ENCODE results near the gene BRCC3. TPM values are rescaled to one million over a fixed set of nuclear protein-coding genes. Genes with fewer than 3 reads are reported as not detected.
A peak's percentile ranks its signal among the peaks of the same experiment; 100 is the strongest.

BRCC3 gene
- polyA plus RNA-seq, 1 donor, result 26.0 TPM

DNA sequence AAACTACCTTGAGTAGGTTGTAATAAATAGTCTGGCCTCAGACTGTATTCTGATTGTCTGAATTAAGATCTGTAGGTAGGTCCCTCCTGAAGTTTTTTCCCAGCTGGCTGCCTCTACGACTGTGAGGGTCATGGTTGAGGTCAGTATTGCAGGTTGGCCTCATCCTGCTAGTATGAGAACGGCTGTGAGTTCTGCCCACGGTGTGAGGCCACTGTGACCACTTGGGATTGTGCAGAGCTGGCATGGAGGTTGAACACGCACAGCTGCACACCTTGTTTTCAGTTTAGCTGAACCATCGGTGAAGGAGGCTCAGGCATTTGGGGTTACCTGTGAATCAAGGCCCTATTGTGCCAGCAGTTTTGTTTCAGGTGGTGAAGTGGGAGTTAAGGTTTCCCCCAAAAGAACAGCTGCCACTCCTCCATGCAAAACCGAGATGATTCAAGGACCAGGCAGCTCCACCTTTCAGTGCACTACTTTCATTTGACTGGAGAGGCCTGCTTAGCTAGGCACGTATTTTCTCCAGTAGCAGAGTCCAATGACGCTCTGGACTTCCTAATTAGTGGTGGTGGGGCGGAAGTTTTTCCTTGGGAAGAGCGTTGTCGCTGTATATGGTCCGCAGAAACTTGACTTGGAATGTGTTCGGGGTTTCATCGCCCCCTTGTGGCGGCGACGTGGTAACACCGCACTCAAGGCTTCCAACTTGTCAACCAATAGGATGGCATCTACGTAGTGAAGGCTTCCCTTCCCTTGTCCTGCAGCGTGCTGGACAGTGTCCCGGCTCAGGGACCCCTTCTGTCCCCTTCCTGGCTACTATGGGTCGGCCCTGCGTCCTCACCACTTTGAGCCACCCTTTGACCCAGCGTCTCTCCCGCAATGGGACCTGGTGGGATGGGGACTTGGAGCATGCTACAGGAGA is 14.2 kb upstream of the BRCC3 start:
- Histone ChIP-seq H3K27me3 (ENCODE audit: control insufficient read depth, insufficient read depth, low read length) (no peaks in the 10 kb centered on the region), H3K27ac (ENCODE audit: low read length) (peak overlapping the region; percentile 53), H3K4me1 (ENCODE audit: control insufficient read depth, insufficient read depth, low read length) (peaks cover 2% of the 10 kb centered on the region), H3K36me3 (ENCODE audit: control insufficient read depth, insufficient read depth, low read length) (peaks cover 9% of the 10 kb centered on the region), H3K4me3 (ENCODE audit: low read length) (no peak overlapping the region), H3K9me3 (ENCODE audit: control insufficient read depth, low read depth, low read length) (no peaks in the 10 kb centered on the region)
- peak; percentile 71 to 80 for DNase-seq
- no CpG with 5 or more reads among the region's 25 CpGs for WGBS (ENCODE audit: insufficient coverage, low lambda C conversion rate)

DNA sequence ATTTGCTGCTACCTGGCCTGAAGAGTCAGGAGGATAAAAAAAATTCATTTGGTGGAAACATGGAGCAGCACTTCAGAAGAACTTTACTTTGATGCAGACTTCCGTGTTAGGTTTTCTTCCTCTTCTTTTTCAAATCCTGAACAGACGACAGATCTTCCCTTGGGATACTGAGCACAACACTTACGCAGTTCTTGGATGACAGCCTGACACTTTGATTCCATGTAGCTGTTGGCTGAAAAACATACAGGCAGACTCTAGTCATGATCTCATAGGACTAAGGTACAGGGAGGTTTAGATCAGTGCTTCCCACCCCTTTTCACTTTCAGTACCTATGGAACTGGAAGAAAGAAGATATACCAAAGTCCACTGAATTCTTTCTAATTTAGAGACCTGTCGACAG is 9.5 kb upstream of the BRCC3 start:
- no peak overlapping the region for H3K27ac ChIP-seq (ENCODE audit: low read length)
- no peak overlapping the region for H3K4me3 ChIP-seq (ENCODE audit: low read length)
- no peaks in the 10 kb centered on the region for H3K36me3 ChIP-seq (ENCODE audit: control insufficient read depth, insufficient read depth, low read length)
- no peaks in the 10 kb centered on the region for H3K27me3 ChIP-seq (ENCODE audit: control insufficient read depth, insufficient read depth, low read length)
- H3K4me1 ChIP-seq (ENCODE audit: control insufficient read depth, insufficient read depth, low read length), result no peaks in the 10 kb centered on the region
- no peaks in the 10 kb centered on the region for H3K9me3 ChIP-seq (ENCODE audit: control insufficient read depth, low read depth, low read length)
- no peak for DNase-seq
- no CpG with 5 or more reads among the region's 4 CpGs for WGBS (ENCODE audit: insufficient coverage, low lambda C conversion rate)

DNA sequence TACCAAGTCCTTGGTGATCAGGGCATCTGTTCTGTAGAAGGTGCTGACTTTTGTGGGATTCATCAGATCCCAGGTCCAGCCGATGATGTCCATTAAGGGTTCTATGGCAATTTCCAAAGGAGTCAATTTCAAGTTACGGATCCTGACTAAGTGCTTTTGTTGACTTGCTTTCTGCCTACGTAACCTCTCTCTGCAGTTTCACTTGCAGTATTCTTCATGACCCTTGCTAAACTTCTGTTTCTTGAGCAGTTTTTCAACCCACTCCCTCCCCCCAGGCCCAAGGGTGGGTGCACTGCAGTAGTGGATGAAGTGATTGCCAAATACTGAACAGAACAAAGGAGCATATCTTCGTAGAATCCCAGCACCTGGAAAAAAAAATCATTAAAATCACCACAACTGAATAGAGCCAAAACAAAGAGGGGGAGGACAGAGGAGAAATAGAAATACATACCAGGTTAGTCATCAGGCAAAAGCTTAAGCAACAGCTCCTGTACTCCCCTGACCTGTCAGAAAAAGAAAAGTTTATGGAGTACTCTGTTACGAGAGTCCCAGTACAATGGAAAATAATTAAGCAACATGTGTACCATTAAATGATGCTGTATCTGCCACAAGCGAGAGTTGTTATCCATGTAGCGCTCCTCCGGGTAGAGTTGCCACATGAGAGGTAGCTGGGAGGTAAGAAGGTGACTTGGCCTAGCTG is 6.1 kb upstream of the BRCC3 start:
- Histone ChIP-seq H3K4me3 (ENCODE audit: low read length) (no peak overlapping the region), H3K27me3 (ENCODE audit: control insufficient read depth, insufficient read depth, low read length) (no peaks in the 10 kb centered on the region), H3K9me3 (ENCODE audit: control insufficient read depth, low read depth, low read length) (no peaks in the 10 kb centered on the region), H3K27ac (ENCODE audit: low read length) (no peak overlapping the region), H3K36me3 (ENCODE audit: control insufficient read depth, insufficient read depth, low read length) (no peaks in the 10 kb centered on the region), H3K4me1 (ENCODE audit: control insufficient read depth, insufficient read depth, low read length) (no peaks in the 10 kb centered on the region)
- no CpG with 5 or more reads among the region's 8 CpGs for WGBS (ENCODE audit: insufficient coverage, low lambda C conversion rate)
- no peak for DNase-seq

DNA sequence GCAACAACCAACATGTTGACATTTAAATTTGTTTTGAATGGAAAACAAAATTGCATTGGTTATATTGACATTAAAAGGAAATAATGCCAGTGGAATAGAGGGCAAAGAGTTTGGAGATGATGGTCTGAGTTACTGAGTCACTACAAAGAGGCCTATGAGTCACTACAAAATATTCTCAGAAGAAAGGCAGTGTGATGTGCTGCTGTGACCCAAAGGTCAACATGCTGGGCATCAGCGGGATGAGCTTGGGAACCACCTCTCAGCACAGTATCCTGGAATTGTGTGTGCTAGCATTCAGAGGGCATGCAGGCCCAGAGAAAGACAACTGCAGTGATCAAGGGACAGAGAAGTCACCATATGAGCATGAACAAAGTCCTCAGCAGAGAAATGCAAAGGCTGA is 3.1 kb upstream of the BRCC3 start:
- H3K27ac ChIP-seq (ENCODE audit: low read length), result no peak overlapping the region
- H3K36me3 ChIP-seq (ENCODE audit: control insufficient read depth, insufficient read depth, low read length), result no peaks in the 10 kb centered on the region
- H3K4me3 ChIP-seq (ENCODE audit: low read length), result no peak overlapping the region
- no peaks in the 10 kb centered on the region for H3K9me3 ChIP-seq (ENCODE audit: control insufficient read depth, low read depth, low read length)
- no CpG with 5 or more reads among the region's 1 CpG for WGBS (ENCODE audit: insufficient coverage, low lambda C conversion rate)
- no peak for DNase-seq
- H3K27me3 ChIP-seq (ENCODE audit: control insufficient read depth, insufficient read depth, low read length), result no peaks in the 10 kb centered on the region
- H3K4me1 ChIP-seq (ENCODE audit: control insufficient read depth, insufficient read depth, low read length), result no peaks in the 10 kb centered on the region

DNA sequence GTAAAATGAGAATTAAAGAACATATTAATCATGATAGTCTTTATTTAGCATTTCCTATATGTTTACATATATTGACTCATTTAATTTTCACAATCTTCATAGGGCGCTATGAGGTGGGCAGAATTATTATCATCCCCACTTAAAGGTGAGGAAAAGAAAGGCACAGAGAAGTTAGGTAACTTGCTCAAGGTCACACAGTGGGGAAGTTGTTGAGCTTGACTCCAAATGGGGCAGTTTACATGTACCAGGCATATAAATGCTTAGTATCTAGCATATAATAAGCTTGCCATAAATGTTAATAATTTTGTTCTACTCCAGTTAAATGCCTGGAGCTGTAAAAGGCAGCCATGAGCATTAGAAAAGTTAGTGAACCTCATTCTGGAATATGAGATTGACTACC is 1.9 kb upstream of the BRCC3 start:
- H3K4me1 ChIP-seq (ENCODE audit: control insufficient read depth, insufficient read depth, low read length), result no peaks in the 10 kb centered on the region
- WGBS (ENCODE audit: insufficient coverage, low lambda C conversion rate), result no CpG with 5 or more reads among the region's 1 CpG
- H3K4me3 ChIP-seq (ENCODE audit: low read length), result no peak overlapping the region
- H3K36me3 ChIP-seq (ENCODE audit: control insufficient read depth, insufficient read depth, low read length), result peaks cover 2% of the 10 kb centered on the region
- no peak overlapping the region for H3K27ac ChIP-seq (ENCODE audit: low read length)
- no peaks in the 10 kb centered on the region for H3K9me3 ChIP-seq (ENCODE audit: control insufficient read depth, low read depth, low read length)
- DNase-seq, result no peak
- H3K27me3 ChIP-seq (ENCODE audit: control insufficient read depth, insufficient read depth, low read length), result no peaks in the 10 kb centered on the region

DNA sequence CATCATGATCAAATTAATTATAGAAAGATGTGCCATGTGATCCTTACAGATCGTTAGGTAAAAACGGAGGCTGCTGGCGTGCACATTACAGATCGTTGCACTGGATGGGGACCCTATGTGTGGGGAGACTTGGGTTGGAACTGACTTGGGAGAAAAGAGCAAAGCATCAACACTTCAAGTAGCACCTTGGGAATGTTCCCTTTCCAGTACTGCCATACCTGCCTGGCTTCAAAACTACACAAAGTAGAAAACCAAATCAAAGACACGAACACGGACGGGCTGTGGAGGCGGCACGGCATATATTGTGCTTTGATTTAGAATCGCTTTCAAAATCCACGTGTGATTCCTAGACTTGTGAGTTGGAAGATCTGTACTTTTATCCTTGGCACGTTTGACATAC is 1.3 kb upstream of the BRCC3 start:
- H3K36me3 ChIP-seq (ENCODE audit: control insufficient read depth, insufficient read depth, low read length), result peaks cover 2% of the 10 kb centered on the region
- H3K4me3 ChIP-seq (ENCODE audit: low read length), result peak overlapping the region; percentile 81
- WGBS (ENCODE audit: insufficient coverage, low lambda C conversion rate), result no CpG with 5 or more reads among the region's 12 CpGs
- no peaks in the 10 kb centered on the region for H3K27me3 ChIP-seq (ENCODE audit: control insufficient read depth, insufficient read depth, low read length)
- no peaks in the 10 kb centered on the region for H3K4me1 ChIP-seq (ENCODE audit: control insufficient read depth, insufficient read depth, low read length)
- DNase-seq, result peak in 1 of 2 donors; percentile 20
- H3K27ac ChIP-seq (ENCODE audit: low read length), result peak overlapping the region; percentile 80
- no peaks in the 10 kb centered on the region for H3K9me3 ChIP-seq (ENCODE audit: control insufficient read depth, low read depth, low read length)

DNA sequence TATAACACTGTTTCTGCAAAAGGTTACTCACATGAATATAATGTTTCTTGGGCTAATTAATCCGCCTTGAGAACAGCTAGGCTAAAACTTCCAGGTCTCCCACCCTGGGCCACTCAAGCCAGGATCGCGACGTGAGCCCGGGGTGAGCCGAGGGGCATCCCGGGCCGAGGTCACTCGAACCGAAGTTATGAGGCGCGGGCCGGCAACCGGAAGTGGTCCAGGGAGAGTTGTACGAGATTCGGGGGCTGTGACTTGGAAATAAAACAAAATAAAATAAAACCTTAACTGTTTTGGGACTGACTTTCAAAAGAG is 689 bp upstream of the BRCC3 start:
- Histone ChIP-seq H3K9me3 (ENCODE audit: control insufficient read depth, low read depth, low read length) (no peaks in the 10 kb centered on the region), H3K4me1 (ENCODE audit: control insufficient read depth, insufficient read depth, low read length) (no peaks in the 10 kb centered on the region), H3K27me3 (ENCODE audit: control insufficient read depth, insufficient read depth, low read length) (no peaks in the 10 kb centered on the region), H3K36me3 (ENCODE audit: control insufficient read depth, insufficient read depth, low read length) (peaks cover 4% of the 10 kb centered on the region), H3K4me3 (ENCODE audit: low read length) (peak overlapping the region; percentile 81), H3K27ac (ENCODE audit: low read length) (peak overlapping the region; percentile 80)
- DNase-seq, result no peak
- no CpG with 5 or more reads among the region's 16 CpGs for WGBS (ENCODE audit: insufficient coverage, low lambda C conversion rate)

DNA sequence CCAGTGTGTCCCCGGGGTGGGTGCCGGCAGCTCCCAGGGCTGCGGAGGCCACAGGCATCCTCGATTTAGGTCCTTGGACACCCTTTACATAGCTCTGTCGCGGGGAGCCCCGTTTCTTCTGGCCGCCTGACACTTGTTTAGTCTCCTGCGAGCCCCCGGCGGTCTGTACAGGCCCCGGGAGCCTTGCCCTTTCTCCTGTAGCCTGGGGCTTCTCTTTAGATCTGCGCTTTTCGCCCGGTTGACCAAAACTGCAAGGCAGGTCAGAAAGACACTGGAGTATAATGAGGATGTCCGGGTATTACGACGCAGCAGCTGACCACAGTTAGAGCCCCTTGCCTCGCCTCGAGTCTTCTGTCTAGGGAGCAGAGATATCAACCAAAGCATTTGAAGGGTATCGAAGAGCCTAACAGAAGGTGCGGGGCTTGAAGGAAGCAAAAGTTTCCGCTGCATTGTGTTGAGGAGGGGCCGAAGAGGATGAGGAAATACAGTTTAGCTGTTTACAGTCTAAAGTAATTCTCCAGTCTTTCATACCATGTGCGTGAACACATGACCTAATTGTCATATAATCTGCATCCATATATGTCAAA is 479 bp downstream of the BRCC3 start:
- Histone ChIP-seq H3K4me3 (ENCODE audit: low read length) (peak overlapping the region; percentile 81), H3K27ac (ENCODE audit: low read length) (peak overlapping the region; percentile 86), H3K4me1 (ENCODE audit: control insufficient read depth, insufficient read depth, low read length) (no peaks in the 10 kb centered on the region), H3K27me3 (ENCODE audit: control insufficient read depth, insufficient read depth, low read length) (no peaks in the 10 kb centered on the region), H3K36me3 (ENCODE audit: control insufficient read depth, insufficient read depth, low read length) (peaks cover 9% of the 10 kb centered on the region), H3K9me3 (ENCODE audit: control insufficient read depth, low read depth, low read length) (no peaks in the 10 kb centered on the region)
- no CpG with 5 or more reads among the region's 25 CpGs for whole genome bisulfite sequencing (ENCODE audit: insufficient coverage, low lambda C conversion rate)
- no peak for DNase-seq

DNA sequence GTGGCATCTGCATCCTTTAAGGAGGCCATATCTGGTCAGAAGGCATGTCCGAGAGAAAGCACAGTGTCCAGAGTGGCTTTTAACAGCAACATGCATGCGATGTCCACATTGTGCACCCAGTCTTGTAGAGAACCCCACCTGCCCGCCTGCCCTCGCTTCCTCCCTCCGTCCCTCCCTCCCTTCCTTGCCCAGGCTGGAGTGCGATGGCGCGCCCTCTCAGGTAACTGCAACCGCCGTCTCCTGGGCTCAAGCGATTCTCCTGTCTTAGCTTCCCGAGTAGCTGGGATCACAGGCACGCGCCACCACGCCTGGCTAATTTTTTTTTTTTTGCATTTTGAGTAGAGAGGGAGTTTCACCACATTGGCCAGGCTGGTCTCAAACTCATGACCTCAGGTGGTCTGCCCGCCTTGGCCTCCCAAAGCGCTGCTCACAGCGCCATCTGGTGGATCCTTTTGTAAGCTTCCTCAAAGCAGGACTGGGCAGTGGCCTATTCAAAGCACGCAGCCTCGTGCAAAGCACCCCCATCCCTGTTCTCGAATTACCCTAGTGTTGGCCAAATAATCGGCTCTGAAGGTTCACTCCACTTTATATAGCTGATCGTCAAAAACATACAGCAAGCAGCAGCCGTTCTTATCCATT is 15.0 kb downstream of the BRCC3 start:
- Histone ChIP-seq H3K9me3 (ENCODE audit: control insufficient read depth, low read depth, low read length) (no peaks in the 10 kb centered on the region), H3K4me1 (ENCODE audit: control insufficient read depth, insufficient read depth, low read length) (no peaks in the 10 kb centered on the region), H3K4me3 (ENCODE audit: low read length) (no peak overlapping the region), H3K36me3 (ENCODE audit: control insufficient read depth, insufficient read depth, low read length) (peaks cover 6% of the 10 kb centered on the region), H3K27ac (ENCODE audit: low read length) (no peak overlapping the region), H3K27me3 (ENCODE audit: control insufficient read depth, insufficient read depth, low read length) (no peaks in the 10 kb centered on the region)
- DNase-seq, result peak in 1 of 2 donors; percentile 4
- WGBS (ENCODE audit: insufficient coverage, low lambda C conversion rate), result no CpG with 5 or more reads among the region's 24 CpGs

DNA sequence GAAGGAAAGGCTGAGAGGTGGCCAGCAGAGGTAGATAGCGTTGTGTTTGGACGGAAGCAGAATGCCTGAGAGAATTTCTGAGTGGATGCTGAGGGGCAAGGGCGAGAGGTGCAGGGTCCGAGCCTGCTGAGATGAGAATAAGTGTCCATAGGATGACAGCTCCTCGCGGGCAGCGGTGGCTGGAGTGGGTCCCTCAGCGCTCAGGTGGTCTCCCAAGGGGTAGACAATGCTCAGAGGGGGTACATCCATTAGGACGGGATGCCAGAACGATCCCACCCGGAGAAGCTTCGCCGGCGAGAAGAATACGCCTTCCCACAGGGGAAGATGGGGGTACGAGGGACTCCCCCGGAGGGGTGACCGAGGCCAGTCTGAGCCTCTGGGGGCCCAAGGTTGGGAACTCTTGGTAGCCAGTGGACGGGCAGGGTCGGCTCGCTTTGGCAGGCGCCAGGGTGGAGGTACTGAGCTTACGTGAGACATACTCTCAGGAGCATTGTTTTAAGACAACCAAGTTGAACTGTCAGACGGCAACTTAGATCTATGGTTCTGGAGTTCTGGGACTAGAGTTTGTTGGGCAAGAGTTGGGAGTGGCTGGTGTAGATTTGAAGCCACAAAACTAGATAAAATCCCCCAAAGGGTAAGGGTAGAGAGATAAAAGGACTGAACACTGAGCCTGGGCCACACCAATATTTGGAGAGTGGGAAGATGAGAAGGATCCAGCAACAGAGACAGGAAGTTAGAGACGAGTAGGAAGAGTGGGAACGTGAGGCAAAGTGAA is 15.8 kb downstream of the BRCC3 start:
- peaks cover 6% of the 10 kb centered on the region for H3K36me3 ChIP-seq (ENCODE audit: control insufficient read depth, insufficient read depth, low read length)
- H3K4me3 ChIP-seq (ENCODE audit: low read length), result no peak overlapping the region
- H3K27me3 ChIP-seq (ENCODE audit: control insufficient read depth, insufficient read depth, low read length), result no peaks in the 10 kb centered on the region
- WGBS (ENCODE audit: insufficient coverage, low lambda C conversion rate), result no CpG with 5 or more reads among the region's 26 CpGs
- no peaks in the 10 kb centered on the region for H3K4me1 ChIP-seq (ENCODE audit: control insufficient read depth, insufficient read depth, low read length)
- H3K9me3 ChIP-seq (ENCODE audit: control insufficient read depth, low read depth, low read length), result no peaks in the 10 kb centered on the region
- no peak for DNase-seq
- no peak overlapping the region for H3K27ac ChIP-seq (ENCODE audit: low read length)
